ENCODE measurements around the gene DYSF. TPM values are rescaled to one million over a fixed set of nuclear protein-coding genes. Genes with fewer than 3 reads are reported as not detected.
"Not testable (repeated sequence)": the region's sequence is repeated elsewhere in the genome, so short reads cannot be mapped to it uniquely, and the experiment has no call there.

Gene DYSF
- total RNA-seq = 12.8 TPM

GRCh38 chr2:71453404-71454220, at the start of gene DYSF:
Gene DYSF, plus strand, starts transcription at chr2:71453561.
- no peak for DNase-seq (ENCODE audit: low spot score)

GRCh38 chr2:71409611-71410010, 43.8 kb upstream of the DYSF start:
- no peak for DNase-seq (ENCODE audit: low spot score)

- DNase-seq (ENCODE audit: low spot score) = no peak
These were observed 42.7 kb upstream of the DYSF start for GRCh38 chr2:71410696-71411095.

- DNase-seq (ENCODE audit: low spot score) = not testable (repeated sequence)
These were observed 36.5 kb upstream of the DYSF start for GRCh38 chr2:71416866-71417265.

DNA sequence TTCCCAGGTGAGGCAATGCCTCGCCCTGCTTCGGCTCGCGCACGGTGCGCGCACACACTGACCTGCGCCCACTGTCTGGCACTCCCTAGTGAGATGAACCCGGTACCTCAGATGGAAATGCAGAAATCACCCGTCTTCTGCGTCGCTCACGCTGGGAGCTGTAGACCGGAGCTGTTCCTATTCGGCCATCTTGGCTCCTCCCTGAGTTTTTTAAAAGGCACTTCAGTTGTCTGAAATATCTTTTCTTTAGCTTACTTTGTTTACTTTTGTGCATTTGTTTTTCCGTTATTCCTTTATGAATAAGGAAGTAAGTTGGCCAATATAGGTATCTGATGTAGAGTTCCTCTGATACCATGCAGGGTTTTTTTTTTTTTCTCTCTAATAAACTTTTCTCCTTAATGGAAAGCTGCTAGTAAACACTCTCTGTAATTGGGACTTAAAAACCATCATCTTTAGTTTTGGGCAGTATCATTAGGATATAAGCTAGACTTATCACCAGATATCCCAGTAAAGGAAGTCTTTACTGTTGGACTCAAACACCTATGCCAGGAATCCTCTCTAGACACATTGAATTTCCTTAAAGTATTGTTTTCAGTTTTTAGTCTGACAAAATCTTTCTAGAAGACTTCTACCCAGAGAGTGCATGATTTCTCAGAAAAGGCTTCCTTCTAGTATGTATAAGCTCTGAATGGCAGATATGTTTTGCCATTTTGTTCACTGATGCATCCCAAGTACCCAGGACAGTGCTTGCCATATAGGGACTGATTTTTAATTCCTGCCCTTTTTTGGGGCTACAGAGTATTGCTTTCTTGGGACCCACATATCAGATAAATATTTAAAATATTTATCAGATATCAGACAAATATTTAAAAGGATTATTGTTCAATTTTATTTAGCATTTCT, 35.8 kb upstream of the DYSF start:
- DNase-seq (ENCODE audit: low spot score) = no peak

DNA sequence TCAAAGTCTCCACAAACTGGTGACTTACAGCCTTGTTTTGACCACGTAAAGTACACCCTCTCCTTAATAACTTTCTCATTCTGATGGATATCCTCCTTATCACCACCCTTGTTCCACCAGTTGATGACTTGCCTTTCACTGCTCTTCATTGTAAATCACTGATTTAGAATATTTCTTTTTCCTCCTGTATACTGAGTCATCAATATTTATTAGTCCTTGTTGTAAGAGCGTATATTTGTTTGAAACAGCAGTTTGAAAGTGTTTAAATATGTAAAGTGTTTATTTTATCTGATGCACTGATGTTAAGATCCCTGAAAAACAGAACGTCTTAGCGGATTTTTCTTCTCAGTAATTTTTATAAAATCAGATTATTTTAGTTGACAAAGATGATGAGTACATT, 34.2 kb upstream of the DYSF start:
- no peak for DNase-seq (ENCODE audit: low spot score)

DNA sequence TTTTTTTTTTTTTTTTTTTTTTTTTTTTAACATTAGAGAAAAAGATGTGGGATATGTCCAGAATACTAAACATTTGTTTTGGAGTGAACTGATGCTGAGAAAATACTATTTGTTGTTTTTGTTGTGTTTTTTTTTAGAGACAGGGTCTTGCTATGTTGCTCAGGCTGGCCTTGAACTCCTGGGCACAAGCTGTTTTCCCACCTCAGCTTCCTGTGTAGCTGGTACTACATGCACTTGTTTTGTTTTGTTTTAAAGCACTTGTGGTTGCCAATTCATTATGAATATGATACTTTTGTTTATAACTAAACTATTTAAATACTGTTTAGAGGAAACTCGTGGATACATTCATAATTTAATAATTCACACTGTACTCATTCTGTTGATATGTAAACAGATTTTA, 33.4 kb upstream of the DYSF start:
- no peak for DNase-seq (ENCODE audit: low spot score)

DNA sequence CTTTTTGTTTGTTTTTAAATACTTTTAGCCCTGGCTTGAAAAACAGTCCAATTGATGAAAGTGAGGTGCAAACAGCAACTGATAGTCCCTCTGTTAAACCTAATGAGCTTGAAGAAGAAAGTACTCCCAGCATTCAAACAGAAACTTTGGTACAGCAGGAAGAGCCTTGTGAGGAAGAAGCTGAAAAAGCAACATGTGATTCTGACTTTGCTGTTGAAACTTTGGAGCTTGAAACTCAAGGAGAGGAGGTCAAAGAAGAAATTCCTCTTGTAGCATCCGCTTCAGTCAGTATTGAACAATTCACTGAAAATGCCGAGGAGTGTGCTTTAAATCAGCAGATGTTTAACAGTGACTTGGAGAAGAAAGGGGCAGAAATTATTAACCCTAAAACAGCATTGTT, 30.6 kb upstream of the DYSF start:
- DNase-seq (ENCODE audit: low spot score) = no peak

DNA sequence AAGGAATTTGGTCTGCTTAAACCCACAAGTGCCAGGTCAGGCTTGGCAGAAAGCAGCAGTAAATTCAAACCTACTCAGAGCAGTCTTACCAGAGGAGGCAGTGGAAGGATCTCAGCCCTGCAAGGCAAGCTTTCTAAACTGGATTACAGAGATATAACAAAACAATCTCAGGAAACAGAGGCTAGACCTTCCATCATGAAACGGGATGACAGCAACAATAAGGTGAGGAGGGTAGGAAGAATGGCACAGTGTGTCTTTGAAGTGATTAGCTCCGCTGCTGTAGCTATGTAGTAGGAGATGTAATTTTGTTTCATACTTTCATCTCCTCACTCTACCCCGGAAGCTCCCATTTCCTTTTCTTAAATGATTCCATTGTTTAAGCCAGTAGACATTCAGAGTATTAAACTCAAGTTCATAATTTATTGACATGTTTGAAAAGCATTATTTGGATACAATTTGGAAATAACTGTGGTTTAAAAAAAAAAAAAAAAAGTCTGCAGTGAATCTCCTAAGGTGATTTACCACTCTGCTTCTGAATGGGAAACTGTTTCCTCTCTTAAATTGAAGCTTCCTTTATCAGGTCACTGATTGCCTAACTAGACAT, 29.4 kb upstream of the DYSF start:
- DNase-seq (ENCODE audit: low spot score) = no peak

GRCh38 chr2:71426721-71427120, 26.6 kb upstream of the DYSF start:
- DNase-seq (ENCODE audit: low spot score) = no peak

DNA sequence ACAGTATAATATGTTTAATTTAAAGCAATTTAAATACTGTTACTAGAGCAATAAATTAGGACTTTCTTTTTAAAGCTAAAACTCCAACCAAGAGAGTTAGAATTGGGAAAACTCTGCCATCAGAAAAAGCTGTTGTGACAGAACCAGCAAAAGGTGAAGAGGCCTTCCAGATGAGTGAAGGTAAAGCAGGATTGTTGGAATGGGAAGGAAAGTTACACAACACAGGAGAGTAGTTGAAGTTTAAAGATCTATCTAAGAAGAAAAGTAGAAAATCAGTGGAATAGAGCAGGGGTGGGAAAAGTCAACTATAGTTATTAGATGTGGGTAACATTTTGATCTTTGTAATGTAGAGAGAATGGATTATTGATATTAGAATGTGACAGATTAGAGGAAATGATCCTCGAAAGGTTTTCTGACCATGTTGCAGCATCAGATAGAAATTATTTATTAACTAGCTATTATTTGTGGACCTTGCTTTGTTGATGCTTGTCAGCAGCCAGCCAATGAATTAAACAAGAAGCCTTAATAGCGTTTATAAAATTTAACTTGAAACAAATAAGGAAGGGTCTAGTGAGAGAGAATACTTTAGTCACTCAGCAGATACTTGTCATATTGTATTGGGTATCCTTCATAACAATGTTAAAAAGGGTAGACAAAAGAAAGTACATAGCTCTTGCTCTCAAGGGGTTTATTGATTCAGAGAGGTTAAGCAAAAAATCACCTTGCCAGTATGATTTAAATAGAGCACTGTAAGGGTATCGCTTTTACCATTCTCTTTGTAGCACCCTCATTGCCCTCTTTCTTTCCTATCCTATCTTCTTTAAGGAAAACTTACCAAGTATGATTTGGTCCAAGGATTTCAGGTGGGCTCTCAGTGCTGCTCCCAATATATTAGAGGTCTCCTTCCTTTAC, 24.6 kb upstream of the DYSF start:
- no peak for DNase-seq (ENCODE audit: low spot score)

GRCh38 chr2:71445142-71445541, 8.2 kb upstream of the DYSF start:
- DNase-seq (ENCODE audit: low spot score) = not testable (repeated sequence)

DNA sequence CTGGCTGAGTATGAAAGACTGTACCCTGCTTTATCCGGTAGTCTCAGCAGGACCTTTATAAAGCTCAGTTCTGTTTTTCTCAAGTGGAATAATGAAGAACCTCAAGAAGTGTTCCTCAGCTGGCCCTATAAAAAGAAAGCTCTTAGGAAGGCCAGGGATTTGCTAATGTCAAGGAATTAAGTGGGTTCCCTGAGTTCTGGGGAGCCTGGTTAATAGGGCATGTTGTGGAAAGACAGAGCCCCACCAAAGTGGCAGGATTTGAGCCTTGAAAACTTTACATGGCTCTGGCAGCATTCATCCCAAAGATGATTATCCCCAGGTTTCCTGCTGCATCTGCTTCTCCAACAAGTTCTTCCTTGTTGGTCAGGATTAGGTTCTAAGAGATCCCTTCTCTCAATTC, 6.9 kb upstream of the DYSF start:
- no peak for DNase-seq (ENCODE audit: low spot score)

DNA sequence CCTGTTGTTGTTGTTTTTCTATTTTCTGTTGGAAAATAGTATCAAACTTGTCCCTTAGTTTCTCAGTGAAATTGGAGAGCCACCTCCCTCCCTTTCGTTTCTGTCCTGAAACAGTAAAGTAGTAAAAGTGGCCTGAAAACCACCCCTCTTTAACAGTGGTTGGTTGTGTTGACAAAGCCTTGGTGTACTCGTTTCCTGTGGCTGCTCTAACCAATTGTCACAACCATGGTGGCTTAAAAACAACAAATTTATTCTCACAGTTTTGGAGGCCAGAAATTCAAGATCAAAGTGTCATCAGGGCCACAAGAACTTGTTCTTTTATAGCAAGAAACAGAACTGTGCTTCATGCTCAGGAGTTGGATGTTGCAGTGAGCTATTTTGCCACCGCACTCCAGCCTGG, 4.0 kb upstream of the DYSF start:
- no peak for DNase-seq (ENCODE audit: low spot score)

- no peak for DNase-seq (ENCODE audit: low spot score)
These were observed 1.7 kb upstream of the DYSF start for GRCh38 chr2:71451705-71452104.

GRCh38 chr2:71452565-71452964, 796 bp upstream of the DYSF start:
- no peak for DNase-seq (ENCODE audit: low spot score)

DNA sequence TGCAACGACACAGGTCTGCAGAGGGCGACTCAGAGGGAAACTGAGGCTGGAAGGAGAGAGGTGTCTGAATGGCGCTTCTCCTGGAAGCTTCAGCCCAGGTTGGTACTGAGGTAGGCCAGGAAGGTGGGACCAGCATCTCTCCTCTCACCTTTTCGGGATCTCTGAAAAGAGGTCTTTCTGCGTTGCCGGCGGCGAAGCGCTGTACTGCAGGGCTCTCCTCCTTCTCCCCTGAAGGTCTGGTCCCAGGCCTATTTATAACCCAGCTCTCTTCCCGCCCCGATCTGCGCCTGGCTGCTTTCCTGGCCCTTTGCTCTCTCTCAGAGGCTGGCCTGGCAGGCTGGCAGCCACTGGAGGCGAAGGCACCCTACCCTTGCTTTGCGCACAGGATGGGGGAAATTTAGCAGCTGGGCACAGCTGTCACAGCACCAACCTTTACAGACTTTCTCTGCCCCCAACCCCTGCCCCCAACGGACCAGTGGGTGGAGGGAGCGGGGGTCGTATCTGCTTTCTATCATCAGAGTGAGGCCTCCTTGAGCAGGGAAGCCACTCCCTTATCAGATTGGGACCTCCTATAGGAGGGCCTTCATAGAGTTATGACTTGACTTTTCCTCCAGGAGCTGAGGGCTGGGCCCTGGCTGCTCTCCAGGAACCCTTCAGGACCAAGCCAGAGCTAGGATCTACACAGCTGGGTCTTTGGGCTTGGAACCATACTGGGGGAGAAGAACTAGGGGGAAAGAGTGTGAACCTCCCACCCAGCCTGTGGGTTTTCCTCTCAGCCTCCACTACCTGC, 1.1 kb downstream of the DYSF start:
- DNase-seq (ENCODE audit: low spot score) = no peak

- DNase-seq (ENCODE audit: low spot score) = no peak
These were observed 1.8 kb downstream of the DYSF start for GRCh38 chr2:71455011-71455740.

DNA sequence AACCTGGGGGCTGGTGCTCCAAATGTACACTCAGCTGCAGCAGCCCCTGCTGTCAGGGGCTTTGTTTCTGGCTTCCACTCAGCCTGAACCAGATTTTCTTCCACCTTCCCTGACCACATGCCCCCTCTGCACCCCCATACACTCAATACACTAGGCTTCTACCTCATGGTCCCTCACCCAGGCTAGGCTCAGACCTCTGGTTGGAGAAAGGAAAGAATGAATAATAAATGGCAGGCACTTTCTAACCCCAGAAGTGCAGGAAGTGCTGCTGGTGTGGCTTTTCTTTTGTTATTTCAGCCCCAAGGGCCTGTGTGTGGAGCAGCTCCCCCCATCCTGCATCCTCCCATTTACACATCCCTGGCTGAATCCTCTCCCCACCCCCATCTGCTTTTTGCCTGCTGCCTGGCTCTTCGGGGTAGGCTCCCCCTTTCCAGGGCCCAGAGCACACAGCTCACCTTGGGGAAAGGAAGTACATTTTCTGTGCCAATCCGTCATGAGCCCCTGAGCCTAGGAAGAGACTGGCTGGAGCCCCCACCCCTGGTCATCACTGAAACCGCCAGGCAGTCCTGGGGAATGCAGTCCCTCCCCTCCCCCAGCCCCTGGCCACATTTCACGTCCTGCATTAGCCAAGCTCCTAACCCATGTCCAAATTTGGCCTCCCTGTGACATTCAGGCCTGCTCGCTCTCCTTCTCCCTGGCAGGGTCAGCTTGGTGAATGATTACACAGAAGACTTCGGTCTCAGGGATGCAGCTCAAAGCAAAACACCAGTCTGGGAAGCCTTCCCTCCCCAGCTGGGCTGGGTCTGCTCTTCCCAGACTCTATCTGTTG, 2.6 kb downstream of the DYSF start:
- peak; percentile 9 for DNase-seq (ENCODE audit: low spot score)
